ENCODE measurements around the gene LARP6.

Gene LARP6

GRCh38 chr15:70793694-70794093 is 60.3 kb downstream of the LARP6 start:
- no peak for DNase-seq

- DNase-seq, result no peak
Observed at GRCh38 chr15:70792171-70792573, 61.8 kb downstream of the LARP6 start.

GRCh38 chr15:70791259-70791658 is 62.7 kb downstream of the LARP6 start:
- no peak for DNase-seq

- DNase-seq, result no peak
Observed at GRCh38 chr15:70789213-70789612, 64.7 kb downstream of the LARP6 start.

GRCh38 chr15:70788114-70789049 is 65.6 kb downstream of the LARP6 start:
- DNase-seq, result no peak

GRCh38 chr15:70786996-70787395 is 67.0 kb downstream of the LARP6 start:
- no peak for DNase-seq

- DNase-seq, result no peak
Observed at GRCh38 chr15:70783610-70784022, 70.3 kb downstream of the LARP6 start.

- DNase-seq, result no peak
Observed at GRCh38 chr15:70783041-70783440, 70.9 kb downstream of the LARP6 start.

- no peak for DNase-seq
Observed at GRCh38 chr15:70781236-70781635, 72.7 kb downstream of the LARP6 start.

All from NCI-H1105 (cell line).